WERI-Rb-1 (cell line): ENCODE measurements around the gene PDE8B.
A peak's percentile ranks its signal among the peaks of the same experiment; 100 is the strongest.

Source experiments
- DNase-seq: peaks from one replicate; pipeline ENCODE4 v3.0.0-alpha.2; 2020
- H3K27ac ChIP-seq: fragments of 250-450 bp; sonication (Bioruptor Pico); 2 replicates; pipeline ENCODE4 v1.5.1; 2020; ENCODE audit warnings: mild to moderate bottlenecking, moderate library complexity
- H3K27me3 ChIP-seq: fragments of 250-450 bp; sonication (Bioruptor Pico); 2 replicates; pipeline ENCODE4 v1.5.1; 2021; ENCODE audit warnings: mild to moderate bottlenecking, low read depth, moderate library complexity; ENCODE audit not compliant: insufficient read depth, severe bottlenecking
- H3K36me3 ChIP-seq: fragments of 250-450 bp; sonication (Bioruptor Pico); 2 replicates; pipeline ENCODE4 v1.5.1; 2020; ENCODE audit warnings: mild to moderate bottlenecking, moderate library complexity
- H3K4me3 ChIP-seq: 2 replicates; pipeline ENCODE4 v1.5.1; 2011; ENCODE audit warnings: low read depth, mild to moderate bottlenecking, control low read depth, low read length
- H3K9me3 ChIP-seq: fragments of 250-450 bp; sonication (Bioruptor Pico); 2 replicates; pipeline ENCODE4 v1.5.1; 2021; ENCODE audit warnings: mild to moderate bottlenecking, moderate library complexity; ENCODE audit not compliant: severe bottlenecking
- CTCF ChIP-seq: IDR thresholded peaks from 2 replicates; pipeline ENCODE4 v1.5.1; 2011; ENCODE audit warnings: low read depth, mild to moderate bottlenecking, control low read depth, inconsistent platforms, low read length

PDE8B gene

GRCh38 chr5:77225531-77225930 is 15.1 kb downstream of the PDE8B start:
- Histone ChIP-seq H3K4me3 (no peak overlapping the region), H3K9me3 (no peaks in the 10 kb centered on the region), H3K27me3 (no peaks in the 10 kb centered on the region), H3K27ac (no peak overlapping the region), H3K36me3 (no peaks in the 10 kb centered on the region)
- no peak for DNase-seq
- no peak for TF ChIP-seq CTCF

- no peak for TF ChIP-seq CTCF
- H3K36me3 ChIP-seq = no peaks in the 10 kb centered on the region
- H3K4me3 ChIP-seq = no peak overlapping the region
- H3K27ac ChIP-seq = no peak overlapping the region
- H3K9me3 ChIP-seq = no peaks in the 10 kb centered on the region
- no peaks in the 10 kb centered on the region for H3K27me3 ChIP-seq
- DNase-seq = no peak
Measured at GRCh38 chr5:77229887-77230286, 19.4 kb downstream of the PDE8B start.

- H3K9me3 ChIP-seq = no peaks in the 10 kb centered on the region
- H3K27ac ChIP-seq = no peak overlapping the region
- no peaks in the 10 kb centered on the region for H3K27me3 ChIP-seq
- no peak overlapping the region for H3K4me3 ChIP-seq
- no peak for DNase-seq
- TF ChIP-seq CTCF = 0 out of 2 replicates have a peak, but pooled peaks have one; percentile 12
- H3K36me3 ChIP-seq = no peaks in the 10 kb centered on the region
Measured at GRCh38 chr5:77230727-77231470, 20.4 kb downstream of the PDE8B start.

GRCh38 chr5:77231471-77232138 is 21.1 kb downstream of the PDE8B start:
- DNase-seq = no peak

GRCh38 chr5:77232574-77233358 is 22.3 kb downstream of the PDE8B start:
- Histone ChIP-seq H3K36me3 (no peaks in the 10 kb centered on the region), H3K27me3 (no peaks in the 10 kb centered on the region), H3K4me3 (no peak overlapping the region), H3K9me3 (no peaks in the 10 kb centered on the region), H3K27ac (no peak overlapping the region)
- TF ChIP-seq CTCF = no peak
- DNase-seq = no peak

More at GRCh38 chr5:77231471-77232138, 21.1 kb downstream of the PDE8B start:
- Histone ChIP-seq H3K27ac (no peak overlapping the region), H3K9me3 (no peaks in the 10 kb centered on the region), H3K4me3 (no peak overlapping the region), H3K36me3 (no peaks in the 10 kb centered on the region), H3K27me3 (no peaks in the 10 kb centered on the region)
- TF ChIP-seq CTCF = 0 out of 2 replicates have a peak, but pooled peaks have one; percentile 11
